Stimulated activated CD4-positive, alpha-beta T cell treated with anti-CD3 and anti-CD28 coated beads, Interleukin-1b, Interleukin-23, amount 100 ng/mL, for 48 hours (primary cell): Measurements from ENCODE around the gene CXCL11.
"Not testable (repeated sequence)": the region's sequence is repeated elsewhere in the genome, so short reads cannot be mapped to it uniquely, and the experiment has no call there.

Experiments
- DNase-seq: peaks from one replicate; pipeline ENCODE4 v3.0.0-alpha.2; 2020

The CXCL11 gene

DNA sequence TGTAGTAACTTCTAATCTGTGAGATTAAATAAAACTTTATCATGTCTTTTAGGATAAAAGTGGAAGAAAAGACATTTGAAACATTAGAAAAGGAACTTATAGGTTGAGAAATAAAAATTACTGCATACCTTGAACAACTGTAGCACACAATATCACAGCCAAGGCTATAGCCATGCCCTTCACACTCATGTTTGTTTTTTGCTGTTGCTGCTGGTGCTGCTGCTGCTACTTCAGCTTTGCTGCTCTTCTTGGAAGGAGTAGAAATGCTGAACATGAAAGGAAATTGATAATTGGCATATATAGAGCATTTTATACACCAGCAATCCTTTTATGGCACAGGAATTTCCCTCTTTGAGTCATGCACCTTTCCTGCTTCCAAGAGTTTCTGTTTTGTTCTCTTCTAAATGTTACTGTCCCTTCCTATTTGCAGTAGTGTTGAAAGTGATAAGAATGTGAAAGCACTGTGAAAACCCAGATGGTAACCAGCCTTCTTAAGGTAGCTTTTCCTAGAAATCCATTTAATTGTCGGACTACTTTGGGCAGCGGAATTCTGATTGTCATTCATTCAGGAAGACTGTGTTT is at the start of gene CXCL11:
Gene CXCL11, minus strand, starts transcription at position 272 of the 582 bp plus-strand sequence. Its CDS starts 83 bp downstream, at position 189.
- no peak for DNase-seq

DNA sequence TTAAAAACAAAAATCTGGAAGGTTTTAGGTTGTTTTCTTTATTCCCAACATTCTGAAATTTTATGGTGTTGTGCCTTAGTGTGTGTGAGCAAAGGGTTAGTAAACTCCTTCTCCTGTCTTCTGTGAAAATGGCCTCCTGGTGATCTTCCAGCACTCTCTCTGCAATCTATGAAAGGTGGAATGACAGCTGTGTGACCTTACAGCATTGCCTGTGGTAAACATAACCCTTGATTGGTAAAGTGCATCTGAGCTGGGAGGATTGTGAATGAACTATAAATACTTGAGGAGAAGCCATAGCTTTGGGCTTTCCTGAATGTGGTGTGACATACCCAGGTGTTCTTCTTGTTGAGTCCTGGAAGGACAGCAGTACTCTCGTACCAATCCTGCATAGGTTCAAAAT is 48.7 kb upstream of the CXCL11 start:
- no peak for DNase-seq

DNA sequence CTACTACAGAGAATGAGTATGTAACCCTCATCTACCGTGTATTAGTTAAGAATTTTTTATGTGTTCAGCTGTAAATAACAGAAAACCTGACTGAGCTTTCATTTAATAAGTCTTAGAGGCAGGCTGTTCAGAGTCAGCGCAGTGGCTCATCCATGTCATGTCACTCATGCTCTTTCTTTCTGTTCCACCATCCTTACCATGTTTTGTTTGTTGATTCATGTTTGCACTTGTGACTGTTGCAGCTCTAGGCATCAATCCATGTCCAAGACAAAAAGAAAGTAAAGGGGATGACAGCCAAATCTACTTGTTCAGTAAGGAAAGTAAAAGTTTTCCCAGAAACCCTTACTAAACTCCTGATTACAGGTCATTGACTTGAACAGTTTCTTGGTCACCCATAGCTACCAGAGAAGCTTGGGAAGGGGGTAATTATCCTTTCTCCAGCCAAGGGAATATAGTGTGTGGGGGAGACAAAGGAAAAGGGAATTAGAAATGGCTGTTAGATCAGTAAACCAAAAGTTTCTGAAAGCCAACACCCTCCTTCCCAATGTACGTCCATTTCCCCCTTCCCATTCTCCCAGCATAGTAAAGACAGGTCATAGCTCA is 47.6 kb upstream of the CXCL11 start:
- DNase-seq, result no peak

DNA sequence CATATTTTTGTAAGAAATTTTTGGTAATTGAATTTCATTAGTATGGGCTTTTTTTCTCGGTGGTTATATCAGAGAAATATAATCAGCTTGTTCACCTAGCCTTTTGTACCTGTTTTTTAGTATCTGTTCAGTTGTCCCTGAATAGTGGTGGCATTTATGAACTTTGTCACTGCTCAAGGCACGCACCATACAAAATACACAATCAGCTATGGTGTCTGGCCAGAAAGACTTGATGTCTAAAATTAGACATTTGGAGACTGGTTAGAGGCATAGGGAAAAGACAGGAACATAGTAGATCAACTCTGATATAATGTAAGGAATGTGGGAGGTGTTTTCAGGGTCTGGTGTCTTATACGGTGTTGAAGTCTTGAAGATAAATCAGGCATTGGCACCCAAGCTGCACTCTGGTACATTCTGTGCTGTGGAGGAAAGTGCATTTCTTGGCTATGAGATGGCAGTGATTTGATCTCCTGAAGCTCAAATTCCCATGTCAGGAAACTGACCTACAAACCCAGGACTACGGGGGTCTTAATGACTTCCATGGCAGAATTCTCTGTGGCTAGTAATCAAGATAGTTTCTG is 42.3 kb upstream of the CXCL11 start:
- DNase-seq, result no peak

DNA sequence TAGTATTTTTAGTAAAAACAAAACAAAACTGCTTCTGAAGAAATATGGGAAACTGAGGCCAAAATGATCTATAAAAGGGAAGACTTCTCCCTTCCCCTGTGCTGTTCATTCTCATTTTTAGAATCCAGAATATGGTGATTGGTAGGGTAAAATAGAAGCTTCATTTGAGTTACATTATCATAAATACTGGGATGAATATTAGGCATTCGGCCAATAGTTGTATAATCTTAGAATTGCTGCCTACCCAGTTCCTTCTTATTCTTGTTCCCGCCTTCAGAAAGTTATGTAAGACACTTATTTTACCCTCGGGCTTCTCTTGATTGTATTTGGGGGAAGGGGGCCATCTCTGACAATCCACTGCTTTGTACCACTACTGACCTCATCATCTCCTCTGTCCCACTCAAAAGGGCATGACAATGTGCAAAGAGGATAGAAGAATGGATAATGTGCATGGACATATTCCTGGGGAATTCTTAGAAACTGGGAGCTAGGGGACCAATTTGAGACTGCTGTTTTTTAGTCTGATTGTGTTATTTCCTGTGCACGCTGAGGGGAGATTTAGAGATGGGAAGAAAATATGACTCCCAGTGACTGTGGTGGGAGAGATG is 39.2 kb upstream of the CXCL11 start:
- DNase-seq, result no peak

DNA sequence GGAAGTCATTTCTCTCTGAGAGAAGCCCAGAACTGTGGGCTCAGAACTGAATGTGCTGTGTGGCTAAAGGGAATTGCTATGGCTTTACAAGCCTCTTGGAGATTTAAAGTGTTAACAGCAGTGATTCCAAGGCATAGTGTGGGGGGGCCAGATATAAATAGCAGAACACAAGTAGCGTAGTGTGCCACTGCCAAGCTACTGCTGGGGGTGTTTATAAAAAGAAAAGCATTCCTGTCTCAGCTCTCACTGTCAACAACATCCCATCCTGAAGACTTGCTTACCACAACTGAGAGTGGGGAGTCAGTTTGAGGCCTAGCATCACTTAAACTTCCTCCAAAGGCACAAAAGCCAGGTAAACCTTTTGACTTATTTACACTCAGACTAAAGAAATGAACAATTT is 38.6 kb upstream of the CXCL11 start, which contains the start of gene ART3:
Gene ART3, plus strand, starts transcription at position 242 of the 400 bp plus-strand sequence. CDS start 1,181 bp downstream, outside the sequence.
- DNase-seq, result no peak

DNA sequence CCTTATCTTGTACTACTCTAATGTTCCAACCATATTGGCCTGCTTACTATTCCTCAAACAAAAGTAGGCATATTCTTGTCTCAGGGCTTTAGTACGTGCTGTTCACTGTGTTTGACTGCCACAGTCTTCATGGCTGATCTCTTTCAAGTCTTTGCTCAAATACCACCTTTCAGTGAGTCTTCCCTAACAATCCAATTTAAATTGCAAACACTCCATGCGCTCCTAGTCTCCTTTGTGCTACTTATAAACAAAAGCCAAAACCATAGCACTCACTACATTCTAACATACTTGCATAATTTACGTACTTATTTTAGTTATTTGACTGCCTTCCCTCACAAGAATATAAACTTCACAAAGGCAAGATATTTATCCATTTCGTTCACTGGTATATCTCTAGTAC is 36.9 kb upstream of the CXCL11 start:
- no peak for DNase-seq

DNA sequence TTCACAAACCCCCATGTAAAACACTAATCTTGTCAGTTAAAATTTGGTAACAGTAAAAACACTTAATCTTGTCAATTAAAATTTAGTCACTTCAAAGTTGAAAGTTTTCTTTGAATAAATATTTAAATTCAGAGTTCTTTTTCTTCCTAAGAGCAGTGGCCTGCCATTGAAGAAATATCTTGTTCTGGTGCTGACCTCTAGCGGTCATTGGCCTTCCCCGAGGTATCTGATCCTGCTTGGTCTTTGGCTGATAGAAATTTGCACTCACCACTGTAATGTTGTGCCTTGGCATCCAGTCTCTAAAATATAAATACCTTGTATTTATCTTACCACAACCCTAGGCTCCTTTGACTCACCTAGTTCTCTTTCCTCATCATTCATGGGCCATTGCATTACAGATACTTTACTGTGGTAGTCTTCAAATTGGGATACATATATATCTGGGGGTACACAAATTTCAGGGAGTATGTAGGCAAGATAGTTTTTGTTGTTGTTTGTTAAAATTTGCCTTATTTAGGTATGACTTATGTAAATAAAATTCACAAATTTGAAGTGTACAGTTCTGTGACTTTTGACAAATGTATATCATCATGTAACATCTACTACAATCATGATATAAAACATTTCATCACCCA is 31.9 kb upstream of the CXCL11 start:
- DNase-seq, result peak; percentile 65

DNA sequence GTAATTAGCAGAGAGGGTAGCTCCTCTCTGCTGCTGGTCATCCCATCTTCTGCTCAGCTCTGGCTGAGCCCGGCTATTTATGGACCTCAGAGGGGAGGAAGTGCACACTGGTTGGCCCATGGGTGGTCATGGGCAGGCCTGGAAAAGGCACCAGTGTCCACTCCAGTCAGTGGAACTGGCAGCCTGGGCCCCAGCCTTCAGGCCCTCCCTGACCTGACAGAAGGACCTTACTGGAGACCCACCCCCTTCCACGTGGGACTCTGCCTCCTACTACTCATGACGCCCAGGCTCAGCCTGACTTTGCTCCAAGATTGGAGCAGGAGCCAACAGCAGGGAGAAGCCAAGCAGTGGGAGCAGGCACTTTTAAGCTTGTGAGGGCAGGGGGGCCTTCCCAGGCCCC is 30.7 kb upstream of the CXCL11 start:
- DNase-seq, result no peak

DNA sequence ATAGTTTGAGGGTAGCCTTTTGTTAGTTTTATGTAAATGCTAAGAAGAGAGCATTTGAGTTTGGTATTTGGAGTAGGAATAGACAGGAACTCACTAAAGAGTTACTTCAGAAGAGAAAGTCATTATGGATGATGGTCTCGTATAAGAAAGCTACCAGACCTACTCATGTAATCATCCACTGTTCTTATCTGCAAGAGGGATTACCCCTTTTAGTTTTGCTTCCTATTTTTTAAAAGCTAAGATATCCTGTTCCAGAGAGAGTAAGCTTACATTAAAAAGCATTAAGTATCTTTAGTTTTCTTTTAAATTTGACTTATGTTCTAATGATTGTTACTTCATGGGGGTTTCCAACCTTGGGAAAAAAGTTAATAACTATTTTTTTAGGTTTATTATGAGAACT is 26.1 kb upstream of the CXCL11 start:
- DNase-seq, result no peak

DNA sequence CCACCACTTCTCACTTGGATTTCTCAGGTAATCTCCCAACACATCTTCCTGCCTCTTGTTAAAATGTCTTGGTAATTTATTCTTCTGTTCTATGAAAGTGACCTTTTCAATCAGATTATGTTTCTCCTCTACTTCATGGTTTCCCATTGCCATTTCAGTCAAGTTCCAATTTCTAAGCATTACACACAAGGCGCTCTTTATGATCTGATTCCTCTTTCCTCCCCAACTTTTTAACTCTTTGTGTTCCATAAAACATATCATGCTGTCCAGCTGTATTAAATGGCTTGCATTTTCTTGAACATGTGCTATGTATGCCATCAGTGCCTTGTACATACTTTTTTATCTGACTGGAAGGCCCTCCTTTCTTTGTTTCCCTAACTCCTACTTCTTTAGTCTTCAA is 25.6 kb upstream of the CXCL11 start:
- DNase-seq, result no peak

DNA sequence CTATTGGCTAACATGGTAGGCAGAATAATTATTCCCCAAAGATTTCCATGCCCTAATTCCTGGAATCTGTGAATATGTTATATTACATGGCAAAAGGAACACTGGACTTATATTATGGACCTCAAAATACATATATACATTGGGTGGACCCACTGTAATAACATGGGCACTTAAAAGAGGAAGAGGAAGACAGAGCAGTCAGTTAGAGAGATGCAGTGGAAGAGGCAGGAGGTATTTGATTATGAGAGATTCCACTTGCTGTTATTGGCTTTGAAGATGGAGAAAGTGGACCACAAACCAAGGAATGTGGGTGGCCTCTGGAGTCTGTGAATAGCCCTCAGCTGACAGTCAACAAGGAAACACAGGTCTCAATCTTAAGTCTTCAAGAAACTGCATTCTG is 24.6 kb upstream of the CXCL11 start:
- DNase-seq, result no peak

DNA sequence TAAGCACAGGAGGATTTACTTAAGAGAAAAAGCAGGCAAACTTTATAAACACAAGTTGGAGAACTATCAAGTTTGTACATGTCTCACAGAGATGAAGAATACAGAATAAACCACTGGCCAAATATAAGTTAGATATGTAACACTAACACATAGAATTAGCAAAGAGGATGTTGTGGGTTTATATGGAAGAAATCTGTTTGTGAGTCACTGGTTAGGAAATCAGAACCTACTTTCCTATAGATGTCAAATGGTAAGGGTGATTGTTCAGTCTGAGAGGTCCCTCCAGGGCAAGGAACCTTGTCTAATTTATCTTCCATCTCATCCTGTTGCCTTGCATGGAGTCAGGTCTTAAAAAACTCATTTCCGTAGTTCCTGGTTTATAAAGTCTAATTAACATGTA is 23.9 kb upstream of the CXCL11 start:
- DNase-seq, result peak; percentile 5

DNA sequence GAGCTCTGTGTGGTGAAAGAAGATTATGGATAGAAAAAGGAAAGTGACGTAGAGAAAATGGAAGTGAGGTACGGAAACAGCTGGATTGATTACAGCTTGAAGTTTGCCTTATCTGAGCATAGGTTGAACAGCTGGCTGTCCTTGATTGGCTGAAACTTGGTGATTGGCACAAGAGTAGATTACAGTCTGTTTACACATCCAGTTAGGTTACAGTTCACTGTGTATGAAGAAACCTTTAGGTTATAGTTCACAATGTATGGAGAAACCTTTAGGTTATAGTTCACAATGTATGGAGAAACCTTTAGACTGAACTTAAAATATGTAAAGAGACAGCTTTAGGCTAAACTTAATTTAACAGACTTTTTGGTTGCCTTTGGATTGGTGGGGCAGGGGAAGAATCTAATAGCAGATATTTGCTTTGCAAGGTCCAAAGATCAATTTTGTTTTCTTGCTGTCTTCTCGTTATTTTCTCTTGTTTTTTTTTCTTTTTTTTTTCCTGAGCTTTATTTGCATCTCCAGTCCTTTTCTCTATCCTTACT is 23.1 kb upstream of the CXCL11 start:
- no peak for DNase-seq

DNA sequence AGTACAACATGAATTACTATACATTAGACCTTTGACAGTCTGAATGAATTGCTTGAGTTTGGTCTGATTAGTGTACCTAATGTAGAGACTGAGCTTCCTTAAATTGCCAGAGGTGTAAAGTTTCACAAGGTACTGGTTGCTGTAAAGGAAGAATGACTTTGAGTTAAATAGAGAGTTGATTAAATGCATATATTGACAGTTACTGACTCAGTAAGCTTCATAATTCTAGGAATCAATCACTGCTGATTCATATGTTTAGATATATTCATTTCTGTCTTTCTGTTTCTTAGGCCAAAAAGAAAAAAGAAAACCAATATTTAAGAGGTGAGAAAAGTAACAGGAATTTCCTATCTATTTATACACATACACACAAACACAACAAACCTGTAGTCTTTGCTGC is 22.4 kb upstream of the CXCL11 start:
- no peak for DNase-seq

DNA sequence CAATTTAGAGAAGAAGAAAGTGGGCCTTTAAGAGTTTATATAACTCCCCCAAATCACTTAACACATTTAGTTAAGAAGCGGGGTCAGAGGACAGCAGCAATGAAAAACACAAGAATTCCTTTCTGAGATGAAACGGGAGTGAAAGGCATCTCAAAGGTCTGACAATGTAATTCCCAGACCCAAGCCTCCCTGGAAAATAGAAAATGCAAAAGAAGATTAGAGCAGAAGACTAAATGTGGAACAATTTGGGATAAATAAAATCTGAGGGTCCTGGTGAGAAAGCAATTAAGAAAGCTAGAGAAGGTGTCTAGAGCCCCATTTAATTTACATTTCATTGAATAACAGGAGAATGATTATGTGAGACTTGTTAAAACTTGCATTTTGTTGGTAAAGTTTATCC is 19.6 kb upstream of the CXCL11 start:
- no peak for DNase-seq

DNA sequence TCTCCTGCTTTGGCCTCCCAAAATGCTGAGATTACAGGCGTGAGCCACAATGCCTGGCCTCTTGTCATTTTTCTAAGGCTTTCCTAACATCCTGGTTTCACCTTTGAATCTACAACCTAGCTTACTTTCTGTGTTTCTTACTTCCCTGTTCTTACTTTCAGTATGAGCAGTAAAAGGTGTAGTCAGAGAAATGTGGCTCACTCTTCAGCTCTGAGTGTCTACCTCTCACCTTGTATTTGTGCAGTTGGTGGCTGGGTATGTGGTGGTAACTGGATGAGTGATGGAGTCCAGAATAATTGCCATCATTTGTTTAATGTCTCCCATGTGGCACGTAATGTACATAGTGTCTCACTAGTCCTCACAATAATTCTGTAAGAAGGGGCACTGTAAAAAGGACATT is 19.1 kb upstream of the CXCL11 start:
- DNase-seq, result peak; percentile 50

DNA sequence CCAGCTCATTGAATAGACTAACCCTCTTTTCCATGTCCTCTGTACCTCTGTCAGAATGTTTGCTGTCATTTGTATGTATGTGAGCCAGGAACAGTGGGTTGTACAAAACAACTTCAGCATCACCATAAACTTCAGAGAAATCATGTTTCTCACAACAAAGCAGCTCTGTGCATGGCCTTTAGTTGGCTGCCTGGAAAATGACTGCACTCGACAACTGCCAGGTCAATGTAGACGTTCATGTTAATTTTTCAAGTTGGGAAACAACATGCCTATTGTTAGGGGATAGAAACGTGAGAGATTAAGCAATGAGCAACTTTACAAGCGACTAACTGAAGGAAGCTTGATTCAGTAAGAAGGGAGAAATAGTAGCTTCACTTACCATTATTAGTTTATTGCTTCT is 17.9 kb upstream of the CXCL11 start:
- DNase-seq, result no peak

DNA sequence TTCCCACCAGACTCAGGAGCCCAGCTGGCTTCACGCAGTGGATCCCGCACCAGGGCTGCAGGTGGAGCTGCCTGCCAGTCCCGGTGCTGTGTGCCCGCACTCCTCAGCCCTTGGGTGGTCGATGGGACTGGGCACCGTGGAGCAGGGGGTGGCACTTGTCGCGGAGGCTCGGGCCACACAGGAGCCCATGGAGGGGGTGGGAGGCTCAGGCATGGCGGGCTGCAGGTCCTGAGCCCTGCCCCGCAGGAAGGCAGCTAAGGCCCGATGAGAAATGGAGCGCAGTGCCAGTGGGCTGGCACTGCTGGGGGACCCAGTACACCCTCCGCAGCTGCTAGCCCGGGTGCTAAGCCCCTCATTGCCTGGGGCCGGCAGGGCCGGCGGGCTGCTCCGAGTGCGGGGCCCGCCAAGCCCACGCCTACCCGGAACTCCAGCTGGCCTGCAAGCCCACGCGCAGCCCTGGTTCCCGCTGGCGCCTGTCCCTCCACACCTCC is 14.7 kb upstream of the CXCL11 start:
- DNase-seq, result not testable (repeated sequence)

DNA sequence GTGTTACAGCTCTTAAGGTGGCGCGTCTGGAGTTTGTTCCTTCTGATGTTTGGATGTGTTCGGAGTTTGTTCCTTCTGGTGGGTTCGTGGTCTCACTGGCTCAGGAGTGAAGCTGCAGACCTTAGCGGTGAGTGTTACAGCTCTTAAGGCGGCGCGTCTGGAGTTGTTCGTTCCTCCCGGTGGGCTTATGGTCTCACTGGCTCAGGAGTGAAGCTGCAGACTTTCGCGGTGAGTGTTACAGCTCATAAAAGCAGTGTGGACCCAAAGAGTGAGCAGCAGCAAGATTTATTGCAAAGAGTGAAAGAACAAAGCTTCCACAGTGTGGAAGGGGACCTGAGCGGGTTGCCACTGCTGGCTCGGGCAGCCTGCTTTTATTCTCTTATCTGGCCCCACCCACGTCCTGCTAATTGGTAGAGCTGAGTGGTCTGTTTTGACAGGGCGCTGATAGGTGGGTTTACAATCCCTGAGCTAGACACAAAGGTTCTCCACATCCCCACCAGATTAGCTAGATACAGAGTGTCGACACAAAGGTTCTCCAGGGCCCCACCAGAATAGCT is 14.1 kb upstream of the CXCL11 start:
- DNase-seq, result not testable (repeated sequence)

DNA sequence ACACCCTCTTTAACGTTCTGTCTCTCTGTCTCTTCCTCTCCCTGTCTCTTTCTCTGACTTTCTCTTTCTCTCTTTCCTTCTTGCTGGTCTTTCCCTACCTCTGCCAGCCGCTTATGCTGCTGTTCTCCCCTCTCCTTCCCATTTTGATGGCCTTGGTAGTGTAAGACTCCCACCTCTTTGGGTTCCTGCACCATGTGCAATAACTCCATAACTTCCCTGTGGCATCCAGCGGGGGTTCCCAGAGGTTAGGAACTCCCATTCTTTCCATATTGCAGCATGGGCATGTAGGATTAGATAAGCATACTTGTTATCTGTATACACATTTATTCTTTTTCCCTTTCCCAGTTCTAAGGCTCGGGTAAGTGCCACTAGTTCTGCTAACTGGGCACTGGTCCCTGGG is 8.8 kb upstream of the CXCL11 start:
- DNase-seq, result not testable (repeated sequence)

DNA sequence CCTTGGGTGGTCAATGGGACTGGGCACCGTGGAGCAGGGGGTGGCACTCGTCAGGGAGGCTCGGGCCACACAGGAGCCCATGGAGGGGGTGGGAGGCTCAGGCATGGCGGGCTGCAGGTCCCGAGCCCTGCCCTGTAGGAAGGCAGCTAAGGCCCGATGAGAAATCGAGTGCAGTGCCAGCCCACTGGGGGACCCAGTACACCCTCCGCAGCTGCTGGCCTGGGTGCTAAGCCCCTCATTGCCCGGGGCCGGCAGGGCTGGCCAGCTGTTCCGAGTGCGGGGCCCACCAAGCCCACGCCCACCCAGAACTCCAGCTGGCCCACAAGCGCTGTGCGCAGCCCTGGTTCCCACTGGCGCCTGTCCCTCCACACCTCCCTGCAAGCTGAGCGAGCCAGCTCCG is 7.4 kb upstream of the CXCL11 start:
- DNase-seq, result not testable (repeated sequence)
